ENCODE measurements around the gene IL1RAPL1. TPM values are rescaled to one million over a fixed set of nuclear protein-coding genes. Genes with fewer than 3 reads are reported as not detected.

IL1RAPL1 gene
- 0.34 TPM for polyA plus RNA-seq
- long read RNA-seq, donor 1, result 0 reads
- long read RNA-seq, donor 2, partial matches to known transcripts, result 0 of 1 reads
- long read RNA-seq, donor 2, other reads (novel, unspliced or antisense), result 0 of 1 reads
- long read RNA-seq, donor 3, result 0 reads
- long read RNA-seq, donor 4, result 0 reads
- long read RNA-seq, donor 5, result 0 reads
- long read RNA-seq, donor 6, result 0 reads
- long read RNA-seq, donor 7, result 0 reads
- long read RNA-seq, donor 8, result 0 reads
- long read RNA-seq, donor 9, result 0 reads
- long read RNA-seq, donor 10, result 0 reads
- long read RNA-seq, donor 11, result 0 reads

DNA sequence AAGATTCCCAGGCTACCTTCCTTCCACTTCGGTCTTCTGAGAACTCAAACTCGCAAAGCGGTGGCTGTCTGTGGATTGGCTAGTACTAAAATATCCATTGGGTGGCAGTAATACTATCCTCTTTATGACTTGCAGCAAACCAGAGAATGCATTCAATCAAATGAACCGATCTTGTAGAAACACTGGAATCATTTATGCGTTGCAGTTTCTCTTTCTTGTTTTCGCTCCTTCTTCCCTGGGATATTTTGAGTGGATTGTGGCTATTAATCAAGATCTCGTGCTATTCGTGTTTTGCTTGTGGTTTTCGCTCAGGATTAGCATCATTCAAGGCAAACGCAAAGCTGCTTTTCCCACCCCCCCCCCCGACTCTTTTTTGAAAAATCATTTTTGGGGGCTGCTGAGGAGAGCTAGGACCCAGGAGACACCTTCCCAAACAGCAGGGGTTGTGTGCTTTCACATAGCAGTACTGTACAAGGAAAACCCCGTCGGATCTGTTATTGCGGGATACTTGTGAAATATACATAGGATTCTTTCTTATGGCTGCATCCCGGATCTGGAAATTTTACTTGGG is at the start of gene IL1RAPL1:
Gene IL1RAPL1 (plus strand): TSS at position 466 of the 571 bp plus-strand sequence.
- no peaks in the 10 kb centered on the region for H3K9me3 ChIP-seq (ENCODE audit: control insufficient read depth, low read depth, low read length)
- peak; percentile 18 to 39 for DNase-seq
- no peaks in the 10 kb centered on the region for H3K36me3 ChIP-seq (ENCODE audit: control insufficient read depth, insufficient read depth, low read length)
- H3K4me3 ChIP-seq (ENCODE audit: low read length), result peak within 1 kb of the TSS; percentile 35
- H3K27ac ChIP-seq (ENCODE audit: low read length), result no peak within 1 kb of the TSS
- no CpG with 5 or more reads among the region's 15 CpGs for whole genome bisulfite sequencing (ENCODE audit: insufficient coverage, low lambda C conversion rate)
- no peaks in the 10 kb centered on the region for H3K4me1 ChIP-seq (ENCODE audit: control insufficient read depth, insufficient read depth, low read length)
- H3K27me3 ChIP-seq (ENCODE audit: control insufficient read depth, insufficient read depth, low read length), result peaks cover 6% of the 10 kb centered on the region

DNA sequence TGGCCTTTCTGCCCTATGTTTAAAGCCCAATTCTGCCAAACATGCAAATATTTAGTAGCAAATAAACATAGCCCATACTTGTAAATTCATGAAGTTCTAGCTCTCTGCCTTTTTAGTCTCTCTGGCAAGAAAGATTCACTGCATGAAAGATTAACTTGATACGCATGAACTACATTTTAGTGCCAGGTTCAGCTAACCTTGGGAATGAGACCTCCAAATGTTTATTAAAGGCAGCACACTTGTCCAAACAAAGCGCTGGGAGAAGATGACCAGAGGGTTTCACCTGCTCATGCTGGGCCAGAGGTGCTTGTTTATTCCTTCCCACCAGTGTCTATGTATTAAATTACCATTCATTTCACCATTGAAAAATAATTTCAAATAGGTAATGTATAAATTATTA is 44.5 kb upstream of the IL1RAPL1 start:
- Histone ChIP-seq H3K4me1 (ENCODE audit: control insufficient read depth, insufficient read depth, low read length) (no peaks in the 10 kb centered on the region), H3K27ac (ENCODE audit: low read length) (no peak overlapping the region), H3K9me3 (ENCODE audit: control insufficient read depth, low read depth, low read length) (no peaks in the 10 kb centered on the region), H3K36me3 (ENCODE audit: control insufficient read depth, insufficient read depth, low read length) (no peaks in the 10 kb centered on the region), H3K27me3 (ENCODE audit: control insufficient read depth, insufficient read depth, low read length) (no peaks in the 10 kb centered on the region), H3K4me3 (ENCODE audit: low read length) (no peak overlapping the region)
- no CpG with 5 or more reads among the region's 2 CpGs for WGBS (ENCODE audit: insufficient coverage, low lambda C conversion rate)
- DNase-seq, result no peak

DNA sequence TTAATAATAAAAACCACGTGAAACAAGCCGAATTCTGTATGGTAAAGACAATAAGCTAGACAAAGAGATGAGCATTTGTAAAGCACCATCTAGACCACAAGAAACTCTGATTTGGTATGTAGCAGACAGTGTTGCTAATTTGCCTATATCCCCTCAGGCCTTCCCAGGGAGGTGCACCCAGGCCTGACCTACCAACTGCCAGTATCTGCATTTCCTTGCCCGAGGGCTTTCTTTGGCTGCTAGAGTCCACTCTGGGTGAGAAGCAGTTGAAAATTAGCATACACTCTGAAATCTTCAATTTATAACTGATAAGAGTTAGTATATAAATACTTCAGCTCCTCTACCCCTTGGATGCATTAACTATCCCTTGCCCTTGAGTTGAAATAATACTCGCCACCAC is 37.4 kb upstream of the IL1RAPL1 start:
- DNase-seq, result no peak
- Histone ChIP-seq H3K36me3 (ENCODE audit: control insufficient read depth, insufficient read depth, low read length) (no peaks in the 10 kb centered on the region), H3K27ac (ENCODE audit: low read length) (no peak overlapping the region), H3K4me1 (ENCODE audit: control insufficient read depth, insufficient read depth, low read length) (no peaks in the 10 kb centered on the region), H3K27me3 (ENCODE audit: control insufficient read depth, insufficient read depth, low read length) (no peaks in the 10 kb centered on the region), H3K4me3 (ENCODE audit: low read length) (no peak overlapping the region), H3K9me3 (ENCODE audit: control insufficient read depth, low read depth, low read length) (no peaks in the 10 kb centered on the region)
- no CpG with 5 or more reads among the region's 4 CpGs for WGBS (ENCODE audit: insufficient coverage, low lambda C conversion rate)

DNA sequence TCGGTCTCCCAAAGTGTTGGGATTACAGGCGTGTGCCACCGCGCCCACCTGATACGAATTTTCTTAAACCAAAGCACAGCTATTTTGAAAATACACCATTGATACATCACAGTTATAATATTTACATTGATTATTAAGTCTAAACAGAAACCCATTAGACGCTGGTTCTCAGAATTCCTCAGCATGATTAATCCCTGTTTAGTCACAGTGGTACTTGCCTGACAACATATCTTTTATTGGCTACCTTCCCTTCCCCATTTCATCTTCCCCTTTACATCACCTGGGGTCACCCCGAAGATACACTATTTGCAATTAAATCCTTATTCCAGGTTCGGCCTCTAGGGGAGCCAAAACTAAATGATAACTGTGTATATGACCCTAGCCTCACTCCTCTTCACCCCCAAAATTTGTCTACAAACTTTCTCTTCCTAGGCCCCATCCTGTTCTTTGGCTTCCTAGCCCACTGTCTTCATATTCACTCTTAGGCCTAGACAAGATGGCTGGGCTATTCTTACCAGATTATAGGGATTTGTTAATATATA is 36.8 kb upstream of the IL1RAPL1 start:
- no peak overlapping the region for H3K27ac ChIP-seq (ENCODE audit: low read length)
- DNase-seq, result no peak
- no peaks in the 10 kb centered on the region for H3K27me3 ChIP-seq (ENCODE audit: control insufficient read depth, insufficient read depth, low read length)
- H3K4me3 ChIP-seq (ENCODE audit: low read length), result no peak overlapping the region
- no peaks in the 10 kb centered on the region for H3K36me3 ChIP-seq (ENCODE audit: control insufficient read depth, insufficient read depth, low read length)
- H3K4me1 ChIP-seq (ENCODE audit: control insufficient read depth, insufficient read depth, low read length), result no peaks in the 10 kb centered on the region
- no CpG with 5 or more reads among the region's 8 CpGs for WGBS (ENCODE audit: insufficient coverage, low lambda C conversion rate)
- no peaks in the 10 kb centered on the region for H3K9me3 ChIP-seq (ENCODE audit: control insufficient read depth, low read depth, low read length)

DNA sequence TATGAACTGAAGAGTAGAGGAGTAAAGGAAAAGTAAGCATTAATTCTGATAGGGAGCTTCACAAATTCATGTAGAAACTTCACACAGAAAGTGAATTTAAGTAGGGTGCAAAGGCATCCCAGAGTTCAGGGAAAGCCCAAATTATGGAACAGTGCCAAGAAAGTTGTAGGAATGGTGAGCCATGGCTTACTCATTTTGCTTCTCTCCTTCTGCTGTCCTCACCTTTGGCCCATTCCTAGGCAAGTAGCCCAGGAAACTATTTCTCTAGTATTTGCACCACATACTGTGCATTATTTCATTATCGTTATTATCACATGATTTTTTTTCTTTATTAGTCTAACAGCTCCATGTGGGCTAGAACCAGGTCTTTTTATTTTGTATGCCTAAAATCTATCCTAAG is 34.9 kb upstream of the IL1RAPL1 start:
- Histone ChIP-seq H3K27me3 (ENCODE audit: control insufficient read depth, insufficient read depth, low read length) (no peaks in the 10 kb centered on the region), H3K9me3 (ENCODE audit: control insufficient read depth, low read depth, low read length) (no peaks in the 10 kb centered on the region), H3K4me3 (ENCODE audit: low read length) (no peak overlapping the region), H3K4me1 (ENCODE audit: control insufficient read depth, insufficient read depth, low read length) (no peaks in the 10 kb centered on the region), H3K36me3 (ENCODE audit: control insufficient read depth, insufficient read depth, low read length) (no peaks in the 10 kb centered on the region), H3K27ac (ENCODE audit: low read length) (no peak overlapping the region)
- DNase-seq, result no peak
- WGBS (ENCODE audit: insufficient coverage, low lambda C conversion rate), result no CpG with 5 or more reads among the region's 1 CpG

DNA sequence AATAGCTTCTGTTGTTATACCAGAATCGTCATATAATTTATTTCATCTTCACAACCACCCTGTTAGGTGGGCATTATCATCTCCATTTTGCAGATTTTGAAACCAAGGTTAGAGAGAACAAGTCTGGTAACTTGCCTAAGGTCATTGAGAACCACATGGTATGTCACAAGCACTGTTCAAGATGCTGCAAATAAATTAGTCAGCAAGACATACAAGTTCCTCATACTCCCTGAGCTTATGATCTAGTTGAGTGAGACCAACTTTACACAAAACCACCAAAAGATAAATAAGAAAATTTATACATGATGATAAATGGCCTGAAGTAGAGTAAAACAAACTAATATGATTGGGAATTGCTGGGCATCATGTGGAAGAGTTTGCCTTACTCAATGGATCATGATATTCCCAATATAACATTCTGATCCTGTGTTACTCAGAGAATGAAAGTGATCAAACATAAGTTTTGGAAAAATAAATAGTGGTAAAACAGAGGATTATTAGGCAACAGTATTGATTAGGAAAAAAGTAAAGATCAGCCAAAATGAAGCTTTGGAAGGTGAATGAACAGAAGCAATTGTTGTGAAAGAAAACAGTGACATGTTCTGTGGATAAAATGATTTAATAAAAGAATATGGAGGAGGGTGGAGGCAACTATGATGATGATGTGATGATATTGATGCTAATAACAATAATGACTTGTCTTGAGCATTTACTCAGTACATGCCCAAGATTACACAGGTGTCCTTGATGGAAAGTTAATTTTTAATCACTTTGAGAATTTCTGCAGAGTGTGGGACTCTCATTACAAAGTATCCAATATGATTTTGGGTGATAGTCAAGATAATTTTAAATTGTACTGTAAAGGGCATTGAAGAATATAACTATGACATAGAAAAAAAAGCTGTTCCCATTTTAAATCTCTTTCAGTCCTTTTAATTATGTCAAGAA is 34.1 kb upstream of the IL1RAPL1 start:
- H3K36me3 ChIP-seq (ENCODE audit: control insufficient read depth, insufficient read depth, low read length), result no peaks in the 10 kb centered on the region
- no peaks in the 10 kb centered on the region for H3K9me3 ChIP-seq (ENCODE audit: control insufficient read depth, low read depth, low read length)
- no peaks in the 10 kb centered on the region for H3K4me1 ChIP-seq (ENCODE audit: control insufficient read depth, insufficient read depth, low read length)
- WGBS (ENCODE audit: insufficient coverage, low lambda C conversion rate), result no CpG with 5 or more reads among the region's 1 CpG
- no peak overlapping the region for H3K27ac ChIP-seq (ENCODE audit: low read length)
- H3K4me3 ChIP-seq (ENCODE audit: low read length), result no peak overlapping the region
- no peak for DNase-seq
- H3K27me3 ChIP-seq (ENCODE audit: control insufficient read depth, insufficient read depth, low read length), result no peaks in the 10 kb centered on the region

DNA sequence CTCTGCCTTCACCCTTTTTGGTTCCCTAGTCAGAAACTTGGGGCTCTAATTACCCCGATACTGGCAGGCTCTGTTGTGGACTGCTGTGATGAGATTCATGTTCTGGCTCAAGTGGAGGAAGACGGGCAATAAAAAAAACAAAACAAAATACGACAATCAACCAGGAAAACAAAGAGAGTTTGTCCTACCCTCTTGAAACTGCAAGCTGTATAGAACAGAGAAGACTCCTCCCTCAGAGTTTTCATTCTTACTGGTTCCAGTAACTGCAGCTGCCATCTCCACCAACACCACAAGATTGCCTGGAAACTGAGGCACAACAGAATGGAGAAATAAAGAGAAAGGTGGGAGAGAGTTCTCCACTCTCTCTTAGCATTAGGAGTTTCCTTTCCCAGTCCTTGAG is 11.1 kb upstream of the IL1RAPL1 start:
- Histone ChIP-seq H3K4me1 (ENCODE audit: control insufficient read depth, insufficient read depth, low read length) (no peaks in the 10 kb centered on the region), H3K9me3 (ENCODE audit: control insufficient read depth, low read depth, low read length) (no peaks in the 10 kb centered on the region), H3K36me3 (ENCODE audit: control insufficient read depth, insufficient read depth, low read length) (no peaks in the 10 kb centered on the region), H3K27ac (ENCODE audit: low read length) (no peak overlapping the region), H3K4me3 (ENCODE audit: low read length) (no peak overlapping the region), H3K27me3 (ENCODE audit: control insufficient read depth, insufficient read depth, low read length) (no peaks in the 10 kb centered on the region)
- DNase-seq, result no peak
- WGBS (ENCODE audit: insufficient coverage, low lambda C conversion rate), result no CpG with 5 or more reads among the region's 3 CpGs

DNA sequence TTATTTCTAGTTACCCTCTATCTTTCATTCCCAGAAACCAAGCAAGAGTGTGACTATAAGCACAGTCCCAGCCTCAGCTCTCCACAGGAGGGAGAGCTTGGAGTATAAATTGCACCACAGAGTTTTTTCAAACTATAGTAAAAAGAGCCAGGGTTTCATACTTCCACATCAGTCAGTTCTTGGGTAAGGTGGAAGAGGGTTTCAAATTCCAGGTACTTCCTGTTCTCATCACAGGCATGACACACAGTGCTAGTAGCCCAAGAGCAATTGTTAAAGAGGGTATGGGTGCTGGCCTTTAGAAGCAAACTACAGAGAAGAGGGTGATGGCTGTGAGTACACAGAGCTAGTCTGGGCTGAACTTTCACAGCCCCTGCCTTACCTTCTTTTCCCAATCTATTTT is 5.7 kb upstream of the IL1RAPL1 start:
- Histone ChIP-seq H3K9me3 (ENCODE audit: control insufficient read depth, low read depth, low read length) (no peaks in the 10 kb centered on the region), H3K4me1 (ENCODE audit: control insufficient read depth, insufficient read depth, low read length) (no peaks in the 10 kb centered on the region), H3K27me3 (ENCODE audit: control insufficient read depth, insufficient read depth, low read length) (peaks cover 6% of the 10 kb centered on the region), H3K27ac (ENCODE audit: low read length) (no peak overlapping the region), H3K36me3 (ENCODE audit: control insufficient read depth, insufficient read depth, low read length) (no peaks in the 10 kb centered on the region), H3K4me3 (ENCODE audit: low read length) (no peak overlapping the region)
- no peak for DNase-seq

DNA sequence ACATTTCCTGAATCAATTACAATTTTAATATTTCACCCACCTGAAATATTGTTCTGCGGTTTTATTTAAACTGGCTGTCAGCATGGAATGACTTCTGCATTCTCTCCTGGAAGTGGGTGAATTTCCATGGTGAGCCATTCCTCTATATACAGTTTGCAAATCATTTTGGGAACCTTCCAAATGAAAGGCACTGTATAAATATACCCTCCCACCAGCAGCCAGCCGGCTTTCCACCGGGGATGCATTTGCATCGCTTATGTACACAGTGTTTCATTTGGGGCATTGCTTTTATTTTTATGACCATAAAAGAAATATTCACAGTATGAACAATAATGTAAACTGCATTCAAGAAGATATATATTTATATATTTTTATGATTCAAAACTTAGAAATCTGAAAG is 4.7 kb upstream of the IL1RAPL1 start:
- Histone ChIP-seq H3K27ac (ENCODE audit: low read length) (no peak overlapping the region), H3K4me3 (ENCODE audit: low read length) (no peak overlapping the region), H3K36me3 (ENCODE audit: control insufficient read depth, insufficient read depth, low read length) (no peaks in the 10 kb centered on the region), H3K4me1 (ENCODE audit: control insufficient read depth, insufficient read depth, low read length) (no peaks in the 10 kb centered on the region), H3K9me3 (ENCODE audit: control insufficient read depth, low read depth, low read length) (no peaks in the 10 kb centered on the region), H3K27me3 (ENCODE audit: control insufficient read depth, insufficient read depth, low read length) (peaks cover 6% of the 10 kb centered on the region)
- DNase-seq, result no peak
- WGBS (ENCODE audit: insufficient coverage, low lambda C conversion rate), result no CpG with 5 or more reads among the region's 4 CpGs

DNA sequence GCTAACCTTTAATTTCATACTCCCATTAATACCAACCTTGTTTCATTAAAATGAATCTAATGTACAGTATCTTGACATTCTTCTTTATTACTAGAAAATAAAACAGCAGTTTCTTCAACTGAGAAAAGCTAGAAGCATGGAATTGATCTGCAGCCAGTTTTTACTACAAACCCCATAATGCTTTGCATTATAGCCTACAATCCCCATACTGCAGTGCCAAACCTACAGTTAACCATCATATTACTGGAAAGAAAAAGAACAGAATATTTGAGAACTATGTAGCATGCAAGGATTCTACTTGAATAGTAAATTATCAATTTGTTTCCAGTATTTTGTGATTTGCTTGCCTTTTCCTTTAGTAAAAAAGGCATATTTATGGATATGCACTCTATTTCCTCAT is 3.2 kb upstream of the IL1RAPL1 start:
- Histone ChIP-seq H3K36me3 (ENCODE audit: control insufficient read depth, insufficient read depth, low read length) (no peaks in the 10 kb centered on the region), H3K9me3 (ENCODE audit: control insufficient read depth, low read depth, low read length) (no peaks in the 10 kb centered on the region), H3K4me1 (ENCODE audit: control insufficient read depth, insufficient read depth, low read length) (no peaks in the 10 kb centered on the region), H3K4me3 (ENCODE audit: low read length) (no peak overlapping the region), H3K27ac (ENCODE audit: low read length) (no peak overlapping the region), H3K27me3 (ENCODE audit: control insufficient read depth, insufficient read depth, low read length) (peaks cover 6% of the 10 kb centered on the region)
- no peak for DNase-seq
